ENCODE measurements around the gene LUM. TPM values are rescaled to one million over a fixed set of nuclear protein-coding genes. Genes with fewer than 3 reads are reported as not detected.

LUM gene
- total and polyA plus RNA-seq, 2 experiments from 2014 or later, result 0.27 TPM; not detected in 1

DNA sequence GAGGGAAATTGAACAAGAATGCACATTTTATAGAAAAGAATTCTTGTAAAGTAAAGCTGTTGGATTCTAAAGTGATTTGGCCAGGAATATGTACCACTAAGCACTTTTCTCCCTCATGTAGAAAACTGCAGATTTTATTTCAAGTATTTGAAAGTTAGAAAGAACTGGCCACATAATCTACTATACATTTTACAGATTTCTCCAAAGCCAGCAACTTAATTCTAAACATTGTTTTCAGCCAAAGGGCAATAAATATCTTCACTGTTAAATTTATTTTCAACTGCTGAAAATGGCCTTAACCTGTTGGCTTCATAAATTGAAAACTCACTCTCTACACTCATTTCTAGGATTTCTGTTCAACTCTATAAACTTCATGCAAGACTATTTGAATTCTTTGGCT, 37.9 kb downstream of the LUM start:
- no peak overlapping the region for H3K4me2 ChIP-seq
- no peak overlapping the region for H3K4me3 Mint-ChIP-seq
- no peak for TF ChIP-seq CREB1 (CRISPR knock-in tag; IDR thresholded peaks at IDR 0.05; ENCODE audit: low read depth)

DNA sequence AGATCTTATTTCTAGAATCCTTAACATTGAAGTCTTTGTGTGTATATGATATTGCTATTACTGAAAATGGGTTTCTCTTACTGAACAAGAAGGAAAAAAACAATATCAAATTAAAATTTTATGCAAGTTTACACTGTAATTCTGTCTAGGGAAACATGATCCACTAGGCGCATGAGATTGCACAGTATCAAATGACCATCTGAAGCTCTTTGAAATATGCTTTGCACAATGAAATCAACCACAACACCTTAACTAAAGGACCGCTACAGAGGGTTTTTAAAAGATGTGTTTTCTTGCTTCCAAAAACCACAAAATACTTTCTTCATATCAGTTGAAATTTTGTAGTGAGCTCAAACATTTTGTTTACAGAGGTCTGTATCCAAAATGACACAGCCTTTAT, 38.4 kb downstream of the LUM start:
- H3K27me3 Mint-ChIP-seq (ENCODE audit: insufficient read depth, low read depth, poor library complexity), result no peaks in the 10 kb centered on the region
- Histone ChIP-seq H3K27ac (ENCODE audit: low read depth) (no peak overlapping the region), H3K4me3 (no peak overlapping the region), H2AFZ (no peak overlapping the region), H3K4me2 (no peak overlapping the region), H3K27me3 (ENCODE audit: insufficient read depth) (no peaks in the 10 kb centered on the region), H3K9me2 (ENCODE audit: insufficient read depth) (no peaks in the 10 kb centered on the region), H3K4me1 (ENCODE audit: insufficient read depth) (no peaks in the 10 kb centered on the region; the same call in 1 of the 2 replicates), H3K36me3 (ENCODE audit: insufficient read depth) (no peaks in the 10 kb centered on the region), H3K79me2 (replicated peaks; ENCODE audit: insufficient read depth) (no peaks in the 10 kb centered on the region), H3F3A (replicated peaks; ENCODE audit: low read depth) (no peaks in the 10 kb centered on the region), H4K20me1 (replicated peaks; ENCODE audit: insufficient read depth) (no peaks in the 10 kb centered on the region)
- DNase-seq (ENCODE audit: low spot score) (no peak), ATAC-seq (no peak)
- H3K27ac Mint-ChIP-seq, result no peak overlapping the region
- no peaks in the 10 kb centered on the region for H3K9me3 Mint-ChIP-seq
- no peak overlapping the region for H3K4me3 Mint-ChIP-seq
- no peaks in the 10 kb centered on the region for H3K36me3 Mint-ChIP-seq (ENCODE audit: low read depth)
- no peaks in the 10 kb centered on the region for H3K4me1 Mint-ChIP-seq
- no peak for TF ChIP-seq EZH2 (IDR thresholded peaks at IDR 0.05; ENCODE audit: low read depth, unreplicated experiment)
- TF ChIP-seq, protein P1, sequence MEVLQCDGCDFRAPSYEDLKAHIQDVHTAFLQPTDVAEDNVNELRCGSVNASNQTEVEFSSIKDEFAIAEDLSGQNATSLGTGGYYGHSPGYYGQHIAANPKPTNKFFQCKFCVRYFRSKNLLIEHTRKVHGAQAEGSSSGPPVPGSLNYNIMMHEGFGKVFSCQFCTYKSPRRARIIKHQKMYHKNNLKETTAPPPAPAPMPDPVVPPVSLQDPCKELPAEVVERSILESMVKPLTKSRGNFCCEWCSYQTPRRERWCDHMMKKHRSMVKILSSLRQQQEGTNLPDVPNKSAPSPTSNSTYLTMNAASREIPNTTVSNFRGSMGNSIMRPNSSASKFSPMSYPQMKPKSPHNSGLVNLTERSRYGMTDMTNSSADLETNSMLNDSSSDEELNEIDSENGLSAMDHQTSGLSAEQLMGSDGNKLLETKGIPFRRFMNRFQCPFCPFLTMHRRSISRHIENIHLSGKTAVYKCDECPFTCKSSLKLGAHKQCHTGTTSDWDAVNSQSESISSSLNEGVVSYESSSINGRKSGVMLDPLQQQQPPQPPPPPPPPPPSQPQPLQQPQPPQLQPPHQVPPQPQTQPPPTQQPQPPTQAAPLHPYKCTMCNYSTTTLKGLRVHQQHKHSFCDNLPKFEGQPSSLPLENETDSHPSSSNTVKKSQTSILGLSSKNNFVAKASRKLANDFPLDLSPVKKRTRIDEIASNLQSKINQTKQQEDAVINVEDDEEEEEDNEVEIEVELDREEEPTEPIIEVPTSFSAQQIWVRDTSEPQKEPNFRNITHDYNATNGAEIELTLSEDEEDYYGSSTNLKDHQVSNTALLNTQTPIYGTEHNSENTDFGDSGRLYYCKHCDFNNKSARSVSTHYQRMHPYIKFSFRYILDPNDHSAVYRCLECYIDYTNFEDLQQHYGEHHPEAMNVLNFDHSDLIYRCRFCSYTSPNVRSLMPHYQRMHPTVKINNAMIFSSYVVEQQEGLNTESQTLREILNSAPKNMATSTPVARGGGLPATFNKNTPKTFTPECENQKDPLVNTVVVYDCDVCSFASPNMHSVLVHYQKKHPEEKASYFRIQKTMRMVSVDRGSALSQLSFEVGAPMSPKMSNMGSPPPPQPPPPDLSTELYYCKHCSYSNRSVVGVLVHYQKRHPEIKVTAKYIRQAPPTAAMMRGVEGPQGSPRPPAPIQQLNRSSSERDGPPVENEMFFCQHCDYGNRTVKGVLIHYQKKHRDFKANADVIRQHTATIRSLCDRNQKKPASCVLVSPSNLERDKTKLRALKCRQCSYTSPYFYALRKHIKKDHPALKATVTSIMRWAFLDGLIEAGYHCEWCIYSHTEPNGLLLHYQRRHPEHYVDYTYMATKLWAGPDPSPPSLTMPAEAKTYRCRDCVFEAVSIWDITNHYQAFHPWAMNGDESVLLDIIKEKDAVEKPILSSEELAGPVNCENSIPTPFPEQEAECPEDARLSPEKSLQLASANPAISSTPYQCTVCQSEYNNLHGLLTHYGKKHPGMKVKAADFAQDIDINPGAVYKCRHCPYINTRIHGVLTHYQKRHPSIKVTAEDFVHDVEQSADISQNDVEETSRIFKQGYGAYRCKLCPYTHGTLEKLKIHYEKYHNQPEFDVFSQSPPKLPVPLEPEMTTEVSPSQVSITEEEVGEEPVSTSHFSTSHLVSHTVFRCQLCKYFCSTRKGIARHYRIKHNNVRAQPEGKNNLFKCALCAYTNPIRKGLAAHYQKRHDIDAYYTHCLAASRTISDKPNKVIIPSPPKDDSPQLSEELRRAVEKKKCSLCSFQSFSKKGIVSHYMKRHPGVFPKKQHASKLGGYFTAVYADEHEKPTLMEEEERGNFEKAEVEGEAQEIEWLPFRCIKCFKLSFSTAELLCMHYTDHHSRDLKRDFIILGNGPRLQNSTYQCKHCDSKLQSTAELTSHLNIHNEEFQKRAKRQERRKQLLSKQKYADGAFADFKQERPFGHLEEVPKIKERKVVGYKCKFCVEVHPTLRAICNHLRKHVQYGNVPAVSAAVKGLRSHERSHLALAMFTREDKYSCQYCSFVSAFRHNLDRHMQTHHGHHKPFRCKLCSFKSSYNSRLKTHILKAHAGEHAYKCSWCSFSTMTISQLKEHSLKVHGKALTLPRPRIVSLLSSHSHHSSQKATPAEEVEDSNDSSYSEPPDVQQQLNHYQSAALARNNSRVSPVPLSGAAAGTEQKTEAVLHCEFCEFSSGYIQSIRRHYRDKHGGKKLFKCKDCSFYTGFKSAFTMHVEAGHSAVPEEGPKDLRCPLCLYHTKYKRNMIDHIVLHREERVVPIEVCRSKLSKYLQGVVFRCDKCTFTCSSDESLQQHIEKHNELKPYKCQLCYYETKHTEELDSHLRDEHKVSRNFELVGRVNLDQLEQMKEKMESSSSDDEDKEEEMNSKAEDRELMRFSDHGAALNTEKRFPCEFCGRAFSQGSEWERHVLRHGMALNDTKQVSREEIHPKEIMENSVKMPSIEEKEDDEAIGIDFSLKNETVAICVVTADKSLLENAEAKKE (CRISPR knock-in tag; IDR thresholded peaks at IDR 0.05), result no peak
- TF ChIP-seq STAT1 (IDR thresholded peaks at IDR 0.05; ENCODE audit: unreplicated experiment), result no peak
- TF ChIP-seq, protein P2, sequence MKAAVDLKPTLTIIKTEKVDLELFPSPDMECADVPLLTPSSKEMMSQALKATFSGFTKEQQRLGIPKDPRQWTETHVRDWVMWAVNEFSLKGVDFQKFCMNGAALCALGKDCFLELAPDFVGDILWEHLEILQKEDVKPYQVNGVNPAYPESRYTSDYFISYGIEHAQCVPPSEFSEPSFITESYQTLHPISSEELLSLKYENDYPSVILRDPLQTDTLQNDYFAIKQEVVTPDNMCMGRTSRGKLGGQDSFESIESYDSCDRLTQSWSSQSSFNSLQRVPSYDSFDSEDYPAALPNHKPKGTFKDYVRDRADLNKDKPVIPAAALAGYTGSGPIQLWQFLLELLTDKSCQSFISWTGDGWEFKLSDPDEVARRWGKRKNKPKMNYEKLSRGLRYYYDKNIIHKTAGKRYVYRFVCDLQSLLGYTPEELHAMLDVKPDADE (IDR thresholded peaks at IDR 0.05), result no peak
- no peak for TF ChIP-seq ZNF331 (CRISPR knock-in tag; IDR thresholded peaks at IDR 0.05; ENCODE audit: low read depth)
- TF ChIP-seq JUNB (IDR thresholded peaks at IDR 0.05; ENCODE audit: unreplicated experiment), result no peak
- no peak for TF ChIP-seq POLR2AphosphoS5 (IDR thresholded peaks at IDR 0.05; ENCODE audit: low read depth)
- TF ChIP-seq CREB1 (CRISPR knock-in tag; IDR thresholded peaks at IDR 0.05; ENCODE audit: low read depth), result no peak
- no peak for TF ChIP-seq EZH2phosphoT487 (IDR thresholded peaks at IDR 0.05; ENCODE audit: unreplicated experiment)
- TF ChIP-seq, protein P3, sequence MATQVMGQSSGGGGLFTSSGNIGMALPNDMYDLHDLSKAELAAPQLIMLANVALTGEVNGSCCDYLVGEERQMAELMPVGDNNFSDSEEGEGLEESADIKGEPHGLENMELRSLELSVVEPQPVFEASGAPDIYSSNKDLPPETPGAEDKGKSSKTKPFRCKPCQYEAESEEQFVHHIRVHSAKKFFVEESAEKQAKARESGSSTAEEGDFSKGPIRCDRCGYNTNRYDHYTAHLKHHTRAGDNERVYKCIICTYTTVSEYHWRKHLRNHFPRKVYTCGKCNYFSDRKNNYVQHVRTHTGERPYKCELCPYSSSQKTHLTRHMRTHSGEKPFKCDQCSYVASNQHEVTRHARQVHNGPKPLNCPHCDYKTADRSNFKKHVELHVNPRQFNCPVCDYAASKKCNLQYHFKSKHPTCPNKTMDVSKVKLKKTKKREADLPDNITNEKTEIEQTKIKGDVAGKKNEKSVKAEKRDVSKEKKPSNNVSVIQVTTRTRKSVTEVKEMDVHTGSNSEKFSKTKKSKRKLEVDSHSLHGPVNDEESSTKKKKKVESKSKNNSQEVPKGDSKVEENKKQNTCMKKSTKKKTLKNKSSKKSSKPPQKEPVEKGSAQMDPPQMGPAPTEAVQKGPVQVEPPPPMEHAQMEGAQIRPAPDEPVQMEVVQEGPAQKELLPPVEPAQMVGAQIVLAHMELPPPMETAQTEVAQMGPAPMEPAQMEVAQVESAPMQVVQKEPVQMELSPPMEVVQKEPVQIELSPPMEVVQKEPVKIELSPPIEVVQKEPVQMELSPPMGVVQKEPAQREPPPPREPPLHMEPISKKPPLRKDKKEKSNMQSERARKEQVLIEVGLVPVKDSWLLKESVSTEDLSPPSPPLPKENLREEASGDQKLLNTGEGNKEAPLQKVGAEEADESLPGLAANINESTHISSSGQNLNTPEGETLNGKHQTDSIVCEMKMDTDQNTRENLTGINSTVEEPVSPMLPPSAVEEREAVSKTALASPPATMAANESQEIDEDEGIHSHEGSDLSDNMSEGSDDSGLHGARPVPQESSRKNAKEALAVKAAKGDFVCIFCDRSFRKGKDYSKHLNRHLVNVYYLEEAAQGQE (IDR thresholded peaks at IDR 0.05; ENCODE audit: unreplicated experiment), result no peak
- no peak for TF ChIP-seq NANOG (IDR thresholded peaks at IDR 0.05; ENCODE audit: borderline replicate concordance)
- TF ChIP-seq ZNF114 (CRISPR knock-in tag; IDR thresholded peaks at IDR 0.05), result no peak

More for the DNA sequence above, 37.9 kb downstream of the LUM start:
- Histone ChIP-seq H3K79me2 (replicated peaks; ENCODE audit: insufficient read depth) (no peaks in the 10 kb centered on the region), H3F3A (replicated peaks; ENCODE audit: low read depth) (no peaks in the 10 kb centered on the region), H3K27ac (ENCODE audit: low read depth) (no peak overlapping the region), H2AFZ (no peak overlapping the region), H3K4me1 (ENCODE audit: insufficient read depth) (peaks cover 3% of the 10 kb centered on the region; the same call in 1 of the 2 replicates), H3K9me2 (ENCODE audit: insufficient read depth) (no peaks in the 10 kb centered on the region), H3K36me3 (ENCODE audit: insufficient read depth) (no peaks in the 10 kb centered on the region), H3K27me3 (ENCODE audit: insufficient read depth) (no peaks in the 10 kb centered on the region), H4K20me1 (replicated peaks; ENCODE audit: insufficient read depth) (no peaks in the 10 kb centered on the region), H3K4me3 (no peak overlapping the region)
- no peak for ATAC-seq
- Mint-ChIP-seq H3K27me3 (ENCODE audit: insufficient read depth, low read depth, poor library complexity) (no peaks in the 10 kb centered on the region), H3K9me3 (no peaks in the 10 kb centered on the region), H3K36me3 (ENCODE audit: low read depth) (no peaks in the 10 kb centered on the region), H3K27ac (no peak overlapping the region), H3K4me1 (peaks cover 5% of the 10 kb centered on the region)
- DNase-seq (ENCODE audit: low spot score), result no peak

All from GM23338 (cell line).